ENCODE data around the gene ADA.
"Not testable (repeated sequence)": the region's sequence is repeated elsewhere in the genome, so short reads cannot be mapped to it uniquely, and the experiment has no call there.

ADA gene

GRCh38 chr20:44678990-44679611, 27.6 kb upstream of the ADA start:
- no peak for DNase-seq (ENCODE audit: low read depth, low spot score)
- H3K4me3 ChIP-seq (ENCODE audit: low read depth, low read length): no peak overlapping the region
- TF ChIP-seq, protein P1, sequence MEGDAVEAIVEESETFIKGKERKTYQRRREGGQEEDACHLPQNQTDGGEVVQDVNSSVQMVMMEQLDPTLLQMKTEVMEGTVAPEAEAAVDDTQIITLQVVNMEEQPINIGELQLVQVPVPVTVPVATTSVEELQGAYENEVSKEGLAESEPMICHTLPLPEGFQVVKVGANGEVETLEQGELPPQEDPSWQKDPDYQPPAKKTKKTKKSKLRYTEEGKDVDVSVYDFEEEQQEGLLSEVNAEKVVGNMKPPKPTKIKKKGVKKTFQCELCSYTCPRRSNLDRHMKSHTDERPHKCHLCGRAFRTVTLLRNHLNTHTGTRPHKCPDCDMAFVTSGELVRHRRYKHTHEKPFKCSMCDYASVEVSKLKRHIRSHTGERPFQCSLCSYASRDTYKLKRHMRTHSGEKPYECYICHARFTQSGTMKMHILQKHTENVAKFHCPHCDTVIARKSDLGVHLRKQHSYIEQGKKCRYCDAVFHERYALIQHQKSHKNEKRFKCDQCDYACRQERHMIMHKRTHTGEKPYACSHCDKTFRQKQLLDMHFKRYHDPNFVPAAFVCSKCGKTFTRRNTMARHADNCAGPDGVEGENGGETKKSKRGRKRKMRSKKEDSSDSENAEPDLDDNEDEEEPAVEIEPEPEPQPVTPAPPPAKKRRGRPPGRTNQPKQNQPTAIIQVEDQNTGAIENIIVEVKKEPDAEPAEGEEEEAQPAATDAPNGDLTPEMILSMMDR (IDR thresholded peaks at IDR 0.05; ENCODE audit: low read depth, low read length): no peak
- in situ Hi-C loops (cut with HindIII; ENCODE audit: low sequenced_read_pairs): no loop called here

GRCh38 chr20:44678242-44678641, 26.7 kb upstream of the ADA start:
- in situ Hi-C loops (cut with HindIII; ENCODE audit: low sequenced_read_pairs): no loop called here
- H3K4me3 ChIP-seq (ENCODE audit: low read depth, low read length): no peak overlapping the region
- no peak for DNase-seq (ENCODE audit: low read depth, low spot score)
- TF ChIP-seq, protein P1 (IDR thresholded peaks at IDR 0.05; ENCODE audit: low read depth, low read length): no peak

DNA sequence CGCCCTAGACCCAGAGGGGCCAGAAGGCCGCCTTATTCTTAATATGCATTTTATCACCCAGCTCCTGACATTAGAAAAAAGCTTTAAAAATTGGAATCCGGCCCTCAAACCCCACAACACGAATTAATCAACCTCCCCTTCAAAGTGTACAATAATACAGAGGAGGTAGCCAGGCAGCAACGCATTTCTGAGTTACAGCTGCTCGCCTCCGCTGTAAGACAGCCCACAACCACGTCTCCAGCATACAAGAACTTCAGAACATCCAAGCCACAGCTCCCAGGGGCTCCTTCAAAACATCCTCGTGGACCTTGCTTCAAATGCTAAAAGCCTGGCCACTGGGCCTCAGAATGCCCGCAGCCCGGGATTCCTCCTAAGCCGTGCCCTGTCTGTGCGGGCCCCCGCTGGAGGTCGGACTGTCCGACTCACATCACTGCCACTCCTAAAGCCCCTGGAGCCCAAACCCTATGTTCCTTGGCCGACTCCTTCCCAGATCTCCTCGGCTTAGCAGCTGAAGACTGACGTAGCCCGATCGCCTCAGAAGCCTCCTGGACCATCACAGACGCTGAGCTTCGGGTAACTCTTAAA, 20.9 kb upstream of the ADA start:
- DNase-seq (ENCODE audit: low read depth, low spot score); in situ Hi-C loops (cut with HindIII; ENCODE audit: low sequenced_read_pairs); H3K4me3 ChIP-seq (ENCODE audit: low read depth, low read length): not testable (repeated sequence)

DNA sequence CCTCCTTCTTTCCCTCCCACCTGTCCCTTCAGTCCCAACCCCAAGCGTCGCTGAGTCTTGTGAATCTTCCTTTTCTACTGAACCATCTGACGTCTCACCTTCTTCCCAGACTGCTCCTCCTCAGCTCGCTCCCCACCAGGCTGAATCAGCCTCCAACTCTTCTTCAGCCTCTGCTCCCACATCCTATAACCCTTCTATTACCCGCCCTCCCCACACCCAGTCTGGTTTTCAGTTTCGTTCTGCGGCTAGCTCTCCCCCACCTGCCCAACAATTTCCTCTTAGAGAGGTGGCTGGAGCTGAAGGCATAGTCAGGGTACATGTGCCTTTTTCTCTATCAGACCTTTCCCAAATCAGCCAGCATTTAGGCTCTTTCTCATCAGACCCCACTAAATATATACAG, 20.0 kb upstream of the ADA start:
- H3K4me3 ChIP-seq (ENCODE audit: low read depth, low read length); in situ Hi-C loops (cut with HindIII; ENCODE audit: low sequenced_read_pairs); DNase-seq (ENCODE audit: low read depth, low spot score): not testable (repeated sequence)

DNA sequence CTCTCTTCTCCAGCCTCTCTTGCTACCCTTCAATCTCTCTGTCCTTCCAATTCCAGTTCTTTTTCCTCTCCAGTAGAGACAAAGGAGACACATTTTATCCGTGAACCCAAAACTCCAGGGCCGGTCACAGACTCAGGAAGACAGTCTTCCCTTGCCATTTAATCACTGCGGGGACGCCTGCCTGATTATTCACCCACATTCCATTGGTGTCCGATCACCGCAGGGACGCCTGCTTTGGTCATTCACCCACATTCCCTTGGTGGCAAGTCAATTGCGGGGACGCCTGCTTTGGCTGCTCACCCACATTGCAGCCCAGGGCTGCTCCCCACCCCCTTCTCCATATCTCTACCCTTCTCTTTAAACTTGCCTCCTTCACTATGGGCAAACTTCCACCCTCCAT, 19.4 kb upstream of the ADA start:
- in situ Hi-C loops (cut with HindIII; ENCODE audit: low sequenced_read_pairs); DNase-seq (ENCODE audit: low read depth, low spot score); H3K4me3 ChIP-seq (ENCODE audit: low read depth, low read length): not testable (repeated sequence)

GRCh38 chr20:44666066-44666465, 14.6 kb upstream of the ADA start:
- in situ Hi-C loops (cut with HindIII; ENCODE audit: low sequenced_read_pairs): no loop called here

GRCh38 chr20:44664131-44664530, 12.6 kb upstream of the ADA start:
- no peak for DNase-seq (ENCODE audit: low read depth, low spot score)
- TF ChIP-seq, protein P1 (IDR thresholded peaks at IDR 0.05; ENCODE audit: low read depth, low read length): no peak
- in situ Hi-C loops (cut with HindIII; ENCODE audit: low sequenced_read_pairs): no loop called here
- H3K4me3 ChIP-seq (ENCODE audit: low read depth, low read length): no peak overlapping the region

More at GRCh38 chr20:44666066-44666465, 14.6 kb upstream of the ADA start:
- no peak for DNase-seq (ENCODE audit: low read depth, low spot score)
- no peak overlapping the region for H3K4me3 ChIP-seq (ENCODE audit: low read depth, low read length)
- TF ChIP-seq, protein P1 (IDR thresholded peaks at IDR 0.05; ENCODE audit: low read depth, low read length): no peak

DNA sequence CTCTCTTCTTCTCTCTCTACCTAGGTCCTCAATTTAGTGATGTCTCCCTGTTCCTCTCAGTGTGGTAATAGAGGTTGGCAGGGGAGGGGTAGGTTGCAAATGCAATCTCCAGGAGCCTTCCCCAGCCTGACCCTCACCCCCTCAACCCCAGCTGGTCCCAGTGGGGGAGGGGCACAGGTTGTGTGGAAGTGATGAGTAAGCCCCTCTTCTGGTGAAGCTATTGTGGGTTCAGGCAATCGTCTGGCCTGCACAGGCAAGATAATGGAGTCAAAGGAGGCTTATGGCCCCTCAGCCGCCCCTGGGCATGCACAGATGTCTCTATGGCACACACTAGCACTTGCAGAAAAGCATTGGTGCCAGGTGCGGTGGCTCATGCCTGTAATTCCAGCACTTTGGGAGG, 10.8 kb upstream of the ADA start:
- in situ Hi-C loops (cut with HindIII; ENCODE audit: low sequenced_read_pairs): no loop called here
- no peak overlapping the region for H3K4me3 ChIP-seq (ENCODE audit: low read depth, low read length)
- DNase-seq (ENCODE audit: low read depth, low spot score): no peak

More for the DNA sequence above, 10.8 kb upstream of the ADA start:
- TF ChIP-seq, protein P1 (IDR thresholded peaks at IDR 0.05; ENCODE audit: low read depth, low read length): no peak

All from astrocyte of the spinal cord (primary cell).